Measurements from ENCODE around the gene ALDH1B1. TPM values are rescaled to one million over a fixed set of nuclear protein-coding genes. Genes with fewer than 3 reads are reported as not detected.

ALDH1B1 gene
- total RNA-seq, 2 donors from 2014 or later, result 47.7 to 59.9 TPM

GRCh38 chr9:38356851-38357250 is 35.7 kb upstream of the ALDH1B1 start:
- 91 to 100% methylated on average over 2 to 5 of the region's 5 CpGs for WGBS, 2 experiments (ENCODE audit: insufficient coverage in 1 of 2, insufficient read length in 1 of 2)
- peaks cover 65% of the 10 kb centered on the region for H3K4me1 Mint-ChIP-seq
- Histone ChIP-seq H3K4me3 (ENCODE audit: low read length) (no peak overlapping the region), H3K36me3 (ENCODE audit: control insufficient read depth, insufficient read depth, low read length) (no peaks in the 10 kb centered on the region), H3K9ac (ENCODE audit: extremely low read depth, low read length, poor library complexity, severe bottlenecking) (no peak overlapping the region), H3K9me3 (ENCODE audit: control insufficient read depth, low read length) (no peaks in the 10 kb centered on the region), H3K4me1 (ENCODE audit: control insufficient read depth, insufficient read depth, low read length) (peaks cover 25% of the 10 kb centered on the region), H3K27me3 (ENCODE audit: control insufficient read depth, insufficient read depth, low read length, poor library complexity, severe bottlenecking) (no peaks in the 10 kb centered on the region), H3K27ac (ENCODE audit: low read depth, low read length) (no peak overlapping the region)
- peaks cover 20% of the 10 kb centered on the region for H3K27me3 Mint-ChIP-seq (ENCODE audit: insufficient read depth)
- H3K4me3 Mint-ChIP-seq, result no peak overlapping the region
- no peak for DNase-seq
- no peak for TF ChIP-seq CTCF (conservative IDR thresholded peaks at IDR 0.05)
- no peaks in the 10 kb centered on the region for H3K9me3 Mint-ChIP-seq
- H3K27ac Mint-ChIP-seq, result no peak overlapping the region
- H3K36me3 Mint-ChIP-seq (ENCODE audit: low read depth), result no peaks in the 10 kb centered on the region

- no peak overlapping the region for H3K4me3 ChIP-seq (ENCODE audit: low read length)
- TF ChIP-seq CTCF (conservative IDR thresholded peaks at IDR 0.05), result no peak
- 87% methylated on average over 4 to 5 of the region's 5 CpGs for WGBS, 2 experiments (ENCODE audit: insufficient coverage in 1 of 2, insufficient read length in 1 of 2)
- no peak overlapping the region for H3K27ac Mint-ChIP-seq
- H3K27ac ChIP-seq (ENCODE audit: low read depth, low read length), result no peak overlapping the region
- H3K9me3 ChIP-seq (ENCODE audit: control insufficient read depth, low read length), result no peaks in the 10 kb centered on the region
- no peaks in the 10 kb centered on the region for H3K36me3 Mint-ChIP-seq (ENCODE audit: low read depth)
- H3K27me3 ChIP-seq (ENCODE audit: control insufficient read depth, insufficient read depth, low read length, poor library complexity, severe bottlenecking), result no peaks in the 10 kb centered on the region
- H3K4me1 Mint-ChIP-seq, result peaks cover 62% of the 10 kb centered on the region
- no peaks in the 10 kb centered on the region for H3K36me3 ChIP-seq (ENCODE audit: control insufficient read depth, insufficient read depth, low read length)
- DNase-seq, result no peak
- H3K4me1 ChIP-seq (ENCODE audit: control insufficient read depth, insufficient read depth, low read length), result peaks cover 23% of the 10 kb centered on the region
- H3K9ac ChIP-seq (ENCODE audit: extremely low read depth, low read length, poor library complexity, severe bottlenecking), result no peak overlapping the region
- H3K9me3 Mint-ChIP-seq, result no peaks in the 10 kb centered on the region
- peaks cover 20% of the 10 kb centered on the region for H3K27me3 Mint-ChIP-seq (ENCODE audit: insufficient read depth)
- no peak overlapping the region for H3K4me3 Mint-ChIP-seq
These were observed 35.0 kb upstream of the ALDH1B1 start for GRCh38 chr9:38357350-38358114.

GRCh38 chr9:38358390-38359296 is 33.9 kb upstream of the ALDH1B1 start:
- peaks cover 4% of the 10 kb centered on the region for H3K9me3 Mint-ChIP-seq
- no peak overlapping the region for H3K4me3 Mint-ChIP-seq
- no peaks in the 10 kb centered on the region for H3K27me3 ChIP-seq (ENCODE audit: control insufficient read depth, insufficient read depth, low read length, poor library complexity, severe bottlenecking)
- H3K27ac ChIP-seq (ENCODE audit: low read depth, low read length), result no peak overlapping the region
- no peaks in the 10 kb centered on the region for H3K36me3 Mint-ChIP-seq (ENCODE audit: low read depth)
- no peak overlapping the region for H3K9ac ChIP-seq (ENCODE audit: extremely low read depth, low read length, poor library complexity, severe bottlenecking)
- no peak for DNase-seq
- no peak for TF ChIP-seq CTCF (conservative IDR thresholded peaks at IDR 0.05)
- peaks cover 56% of the 10 kb centered on the region for H3K4me1 Mint-ChIP-seq
- no peak overlapping the region for H3K4me3 ChIP-seq (ENCODE audit: low read length)
- no peak overlapping the region for H3K27ac Mint-ChIP-seq
- 78 to 91% methylated on average over 7 to 9 of the region's 9 CpGs for WGBS, 2 experiments (ENCODE audit: insufficient coverage in 1 of 2, insufficient read length in 1 of 2)
- no peaks in the 10 kb centered on the region for H3K36me3 ChIP-seq (ENCODE audit: control insufficient read depth, insufficient read depth, low read length)
- H3K27me3 Mint-ChIP-seq (ENCODE audit: insufficient read depth), result peaks cover 20% of the 10 kb centered on the region
- peaks cover 6% of the 10 kb centered on the region for H3K9me3 ChIP-seq (ENCODE audit: control insufficient read depth, low read length)
- H3K4me1 ChIP-seq (ENCODE audit: control insufficient read depth, insufficient read depth, low read length), result peaks cover 21% of the 10 kb centered on the region
